NT2/D1 (cell line): ENCODE measurements around the gene DCX.

ENCODE experiments used
- SUZ12 ChIP-seq: IDR thresholded peaks from 2 replicates; pipeline ENCODE4 v1.6.1; 2011; ENCODE audit not compliant: insufficient read length, insufficient read depth; ENCODE audit errors: extremely low read depth
- YY1 ChIP-seq: IDR thresholded peaks from 2 replicates; pipeline ENCODE4 v1.6.1; 2011; ENCODE audit not compliant: insufficient read length, insufficient read depth

DNA sequence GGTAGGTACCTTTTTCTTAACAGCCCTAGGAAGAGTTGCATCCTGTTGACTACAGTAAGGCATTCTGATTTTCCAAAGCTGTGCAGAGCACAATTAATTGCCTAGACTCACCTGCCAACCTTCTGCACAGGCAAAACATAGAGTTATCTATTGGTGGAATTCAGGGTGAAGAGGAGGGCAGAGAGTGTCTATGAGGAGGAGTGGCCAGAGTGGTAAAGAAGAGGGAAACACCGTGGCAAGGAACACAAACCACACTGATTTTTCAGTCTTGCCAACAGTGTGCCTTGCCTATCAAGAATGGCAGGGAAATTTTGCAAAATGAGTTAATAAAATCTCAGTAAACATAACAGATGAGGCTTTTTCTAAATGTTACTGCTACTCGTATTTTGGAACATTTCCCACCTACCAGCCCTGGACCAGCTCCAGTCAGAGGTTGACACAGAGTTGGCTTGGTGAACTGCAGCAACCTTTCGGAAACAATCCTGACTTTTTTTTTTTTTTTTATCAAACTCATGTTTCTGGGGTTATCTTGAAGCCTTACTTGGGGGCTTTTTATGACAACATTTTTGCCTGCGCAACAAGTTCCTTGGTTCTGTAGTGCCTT is 73.8 kb downstream of the DCX start:
- TF ChIP-seq SUZ12: no peak
- no peak for TF ChIP-seq YY1
